C4-2B (cell line): ENCODE data around the gene GGCT.
"Not testable (repeated sequence)": the region's sequence is repeated elsewhere in the genome, so short reads cannot be mapped to it uniquely, and the experiment has no call there.

Source experiments
- CTCF ChIP-seq: fragments of 450-650 bp; conservative IDR thresholded peaks from 2 replicates; pipeline ENCODE4 v1.5.1; 2017; ENCODE audit warnings: mild to moderate bottlenecking
- ZFX ChIP-seq: fragments of 450-650 bp; IDR thresholded peaks from 2 replicates; pipeline ENCODE4 v1.6.1; 2017

- TF ChIP-seq CTCF, ZFX: not testable (repeated sequence)
Observed at GRCh38 chr7:30481416-30481815, 23.2 kb downstream of the GGCT start.
